Skin epidermis (tissue), 12 donors: ENCODE data around the gene MAST4.

Experiments
- H3K27ac ChIP-seq, 21 experiments: fragments of 200-600 bp; sonication (generic) in 11 of 21; one replicate each; pipeline ENCODE4 v1.5.0; 2020; ENCODE audit warnings: mild to moderate bottlenecking in 3 of 21, inconsistent platforms in 2 of 21, moderate library complexity in 2 of 21
- H3K4me3 ChIP-seq, 7 experiments: fragments of 200-600 bp; sonication (generic) in 2 of 7; one replicate each; pipeline ENCODE4 v1.5.0; 2020; ENCODE audit warnings: inconsistent platforms in 2 of 7, mild to moderate bottlenecking in 2 of 7, moderate library complexity in 1 of 7

The MAST4 gene

GRCh38 chr5:67195406-67196275 is 599.4 kb downstream of the MAST4 start:
- Histone ChIP-seq H3K4me3 (peak overlapping the region in 1 of 7 experiments; percentile 4), H3K27ac (peak overlapping the region in 3 of 21 experiments; percentile 38 to 57 (median 50))

- H3K4me3 ChIP-seq = peak within 1 kb of the TSS in 1 of 7 experiments; percentile 4
- peak within 1 kb of the TSS in 4 of 21 experiments; percentile 38 to 57 (median 48) for H3K27ac ChIP-seq
These were observed 600.4 kb downstream of the MAST4 start, which contains the start of gene CD180 for GRCh38 chr5:67196537-67197059. CD180 (minus strand) TSS chr5:67196799; CDS start chr5:67196641, 158 bp downstream.

DNA sequence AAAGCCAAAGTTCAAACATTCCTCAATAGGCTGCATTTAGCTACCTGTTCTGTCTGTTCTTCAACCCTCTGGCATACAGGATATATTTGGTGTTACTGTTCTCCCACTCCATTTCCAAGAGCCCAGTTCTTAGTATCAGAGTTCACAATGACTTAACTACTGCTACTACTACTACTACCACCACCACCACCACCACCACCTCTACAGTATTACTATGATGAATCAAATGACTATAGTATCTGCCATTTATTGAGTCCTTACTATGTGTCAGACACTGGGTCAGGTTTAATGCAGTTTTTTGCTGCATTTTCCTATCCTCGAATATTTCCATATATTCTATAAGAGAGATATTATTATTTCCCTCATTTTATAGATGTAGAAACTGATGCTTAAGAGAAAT is 601.3 kb downstream of the MAST4 start:
- H3K27ac ChIP-seq = no peak overlapping the region
- no peak overlapping the region for H3K4me3 ChIP-seq

- Histone ChIP-seq H3K4me3 (no peak overlapping the region), H3K27ac (no peak overlapping the region)
These were observed 602.7 kb downstream of the MAST4 start for GRCh38 chr5:67198917-67199316.

DNA sequence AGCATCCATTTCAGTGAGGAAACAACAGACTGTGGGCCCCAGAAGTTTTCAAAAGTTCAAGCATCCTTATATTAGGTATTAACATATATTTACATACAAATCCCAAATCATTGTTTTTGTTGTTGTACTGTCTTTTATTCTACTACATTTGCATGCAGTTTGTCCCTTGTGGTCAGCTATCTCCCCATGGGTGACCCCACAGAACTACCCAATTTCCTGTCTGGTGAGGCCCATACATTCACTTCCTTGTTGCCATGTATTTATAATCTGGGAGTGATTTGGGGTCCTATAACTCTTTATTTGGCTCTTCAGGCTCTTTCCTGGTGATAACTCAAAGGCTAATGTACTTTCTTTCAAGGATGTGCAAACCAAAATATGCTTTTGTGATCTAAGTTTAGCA is 603.7 kb downstream of the MAST4 start:
- no peak overlapping the region for H3K27ac ChIP-seq
- H3K4me3 ChIP-seq = no peak overlapping the region

GRCh38 chr5:67200809-67201562 is 604.8 kb downstream of the MAST4 start:
- Histone ChIP-seq H3K4me3 (no peak overlapping the region), H3K27ac (no peak overlapping the region)

GRCh38 chr5:67201897-67202549 is 605.8 kb downstream of the MAST4 start:
- peak overlapping the region in 1 of 21 experiments; percentile 29 for H3K27ac ChIP-seq
- no peak overlapping the region for H3K4me3 ChIP-seq

DNA sequence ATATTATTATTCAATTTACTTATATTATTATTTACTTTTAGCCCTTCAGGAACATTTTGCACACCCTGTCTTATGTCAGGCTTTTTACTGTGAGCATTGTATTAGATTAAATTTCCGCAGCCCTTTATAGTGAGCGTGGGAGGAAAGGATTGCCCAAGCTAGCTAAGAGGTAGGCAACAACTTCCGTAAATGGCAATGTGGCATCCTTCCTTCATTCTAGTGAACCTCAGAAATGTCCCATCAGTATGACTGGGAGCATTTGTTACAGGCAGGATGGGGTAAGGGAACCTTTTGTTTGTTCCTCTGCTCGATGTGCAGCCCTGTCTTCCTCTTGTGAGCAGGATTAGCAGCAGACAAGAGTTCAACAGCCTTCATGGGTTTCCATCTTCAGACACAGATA is 606.6 kb downstream of the MAST4 start:
- peak overlapping the region in 3 of 21 experiments; percentile 25 to 59 (median 29) for H3K27ac ChIP-seq
- H3K4me3 ChIP-seq = no peak overlapping the region

DNA sequence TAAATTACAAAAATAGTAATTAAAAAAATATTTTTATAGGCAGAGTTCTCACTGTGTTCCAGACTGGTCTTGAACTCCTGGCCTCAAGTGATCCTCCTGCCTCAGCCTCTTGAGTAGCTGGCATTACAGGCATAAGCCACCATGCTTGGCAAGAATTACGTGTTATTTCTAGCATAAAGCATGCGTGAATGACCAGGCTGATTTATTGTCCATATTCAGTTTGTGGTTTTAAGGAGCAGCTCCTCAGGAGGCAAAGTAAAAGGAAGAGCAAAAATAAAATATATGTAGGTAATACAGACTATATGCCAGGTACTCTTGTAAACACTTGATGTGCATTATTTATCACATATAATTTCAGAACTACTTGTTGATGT is 607.5 kb downstream of the MAST4 start:
- H3K27ac ChIP-seq = peak overlapping the region in 3 of 21 experiments; percentile 25 to 59 (median 29)
- H3K4me3 ChIP-seq = no peak overlapping the region

GRCh38 chr5:67204821-67205220 is 608.6 kb downstream of the MAST4 start:
- peak overlapping the region in 7 of 21 experiments; percentile 3 to 78 (median 28) for H3K27ac ChIP-seq
- no peak overlapping the region for H3K4me3 ChIP-seq

DNA sequence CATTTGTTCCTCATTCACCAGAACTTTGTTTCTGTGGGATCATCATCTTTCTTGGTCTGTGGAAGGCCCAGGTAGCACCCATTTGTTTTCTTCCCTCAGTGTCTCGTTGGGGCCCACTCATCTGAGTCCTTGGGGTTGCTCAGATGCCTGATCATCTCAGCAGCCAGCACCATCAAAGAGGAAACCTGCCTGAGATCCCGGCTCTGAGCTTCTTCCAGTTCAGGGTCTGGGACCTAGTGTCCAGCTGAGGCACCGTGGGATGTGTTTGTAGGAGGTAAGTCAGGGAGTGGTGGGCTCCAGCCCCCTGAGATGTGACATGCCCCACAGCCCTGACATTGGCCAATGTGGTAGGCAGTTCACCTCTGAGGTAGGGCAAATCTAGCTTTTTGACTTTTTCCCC is 609.8 kb downstream of the MAST4 start:
- H3K27ac ChIP-seq = peak overlapping the region in 16 of 21 experiments; percentile 2 to 79 (median 54)
- no peak overlapping the region for H3K4me3 ChIP-seq

GRCh38 chr5:67206461-67206860 is 610.3 kb downstream of the MAST4 start:
- peak overlapping the region in 15 of 21 experiments; percentile 2 to 79 (median 57) for H3K27ac ChIP-seq
- no peak overlapping the region for H3K4me3 ChIP-seq

- Histone ChIP-seq H3K27ac (peak overlapping the region in 12 of 21 experiments; percentile 10 to 79 (median 54)), H3K4me3 (no peak overlapping the region)
These were observed 610.7 kb downstream of the MAST4 start for GRCh38 chr5:67206929-67207328.

- peak overlapping the region in 5 of 21 experiments; percentile 32 to 78 (median 64) for H3K27ac ChIP-seq
These were observed 612.2 kb downstream of the MAST4 start for GRCh38 chr5:67208403-67208802.

DNA sequence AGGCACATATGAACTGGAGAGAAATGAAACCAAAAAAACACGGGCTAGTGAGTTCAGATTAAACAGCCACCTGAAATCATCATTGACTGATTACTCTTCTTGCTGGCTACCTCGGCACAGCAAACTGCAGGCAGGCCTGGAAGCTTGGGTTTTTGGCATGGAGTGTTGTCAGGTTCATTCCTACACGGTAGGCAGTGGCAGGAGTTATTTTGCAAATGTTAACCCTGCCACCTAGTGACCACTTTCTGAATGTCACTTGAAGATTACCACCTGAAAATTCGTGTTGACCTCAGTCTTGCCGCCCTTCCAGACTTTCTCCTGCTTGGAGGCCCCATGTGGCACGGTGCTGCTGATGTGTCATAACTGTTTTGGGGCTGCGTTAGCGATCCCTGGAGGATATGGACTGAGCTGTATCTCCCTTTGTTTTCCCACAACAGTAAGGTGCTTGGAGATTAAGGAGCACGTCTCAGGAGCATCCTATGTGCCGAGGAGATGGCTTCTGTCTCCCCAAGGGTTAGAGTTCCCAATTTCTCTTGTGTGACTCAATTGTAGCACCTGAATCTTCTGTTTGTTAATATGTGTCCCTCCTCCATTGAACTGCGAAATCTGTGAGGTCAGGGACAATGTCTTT is 613.1 kb downstream of the MAST4 start:
- no peak overlapping the region for H3K27ac ChIP-seq
- no peak overlapping the region for H3K4me3 ChIP-seq

More at GRCh38 chr5:67208403-67208802, 612.2 kb downstream of the MAST4 start:
- no peak overlapping the region for H3K4me3 ChIP-seq

DNA sequence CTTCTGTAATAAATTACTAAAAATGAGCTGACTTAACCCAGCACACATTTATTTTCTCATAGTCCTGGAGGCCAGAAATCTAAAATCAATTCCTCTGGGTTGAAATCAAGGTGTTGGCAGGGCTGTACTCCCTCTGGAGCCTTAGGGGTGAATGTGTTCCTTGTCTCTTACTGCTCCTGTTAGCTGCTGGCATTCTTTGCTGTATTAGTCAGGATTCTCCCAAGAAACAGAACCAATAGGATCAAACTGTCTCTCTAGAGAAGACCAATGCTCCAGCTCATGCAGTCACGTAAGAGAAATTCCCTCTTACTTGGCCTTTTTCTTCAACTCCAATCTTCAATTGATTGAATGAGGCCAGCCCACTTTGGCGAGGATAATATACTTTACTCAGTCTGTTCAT is 615.7 kb downstream of the MAST4 start:
- Histone ChIP-seq H3K27ac (no peak overlapping the region), H3K4me3 (no peak overlapping the region)

- H3K4me3 ChIP-seq = no peak overlapping the region
- no peak overlapping the region for H3K27ac ChIP-seq
These were observed 617.8 kb downstream of the MAST4 start for GRCh38 chr5:67214036-67214435.

GRCh38 chr5:67214707-67215447 is 618.7 kb downstream of the MAST4 start:
- Histone ChIP-seq H3K27ac (peak overlapping the region in 14 of 21 experiments; percentile 10 to 92 (median 76)), H3K4me3 (no peak overlapping the region)
